Erythroblast (primary cell): ENCODE measurements around the gene GFRA1.

Experiments used
- GATA1 ChIP-seq: IDR thresholded peaks from 2 replicates; pipeline ENCODE4 v1.6.1; 2011; ENCODE audit warnings: low read depth, mild to moderate bottlenecking, control low read depth, low read length, moderate library complexity
- POLR2A ChIP-seq: IDR thresholded peaks from 2 replicates; pipeline ENCODE4 v1.6.1; 2011; ENCODE audit warnings: mild to moderate bottlenecking, low read length

DNA sequence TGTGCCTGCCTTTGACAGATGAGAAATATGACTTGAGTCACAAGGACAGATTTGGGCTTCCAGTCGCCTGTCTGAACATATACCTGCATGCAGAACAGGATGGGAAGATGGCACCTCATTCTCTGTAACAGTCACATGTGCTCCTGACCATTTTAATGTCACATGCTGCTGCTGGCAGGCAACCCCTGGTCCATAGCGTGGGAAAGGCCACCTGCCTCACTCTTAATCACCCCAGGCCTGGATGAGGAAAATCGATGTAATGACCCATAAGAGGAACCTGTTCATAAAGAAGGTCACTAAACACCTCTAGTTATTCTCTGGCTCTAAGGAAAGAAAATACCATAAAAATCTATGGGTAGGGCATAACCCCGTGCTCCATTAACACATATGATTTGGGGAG, 110.2 kb downstream of the GFRA1 start:
- TF ChIP-seq POLR2A = no peak
- no peak for TF ChIP-seq GATA1
